ENCODE data around the gene SRGN.

GRCh38 chr10:69042417-69042816 is 45.5 kb upstream of the SRGN start:
- TF ChIP-seq EZH2 (IDR thresholded peaks at IDR 0.05; ENCODE audit: borderline replicate concordance, insufficient read depth, low read depth, low read length, poor library complexity, severe bottlenecking) (no peak), CTCF (IDR thresholded peaks at IDR 0.05) (no peak)
